HG03575 (cell line): ENCODE measurements around the gene TRAM2.

Experiments
- ATAC-seq: cut with Tn5 transposase; IDR thresholded peaks from one replicate; pipeline ENCODE4 v1.9.1; 2021; ENCODE audit not compliant: unreplicated experiment, insufficient number of reproducible peaks, low FRiP score; ENCODE audit errors: extremely low read depth

The TRAM2 gene

DNA sequence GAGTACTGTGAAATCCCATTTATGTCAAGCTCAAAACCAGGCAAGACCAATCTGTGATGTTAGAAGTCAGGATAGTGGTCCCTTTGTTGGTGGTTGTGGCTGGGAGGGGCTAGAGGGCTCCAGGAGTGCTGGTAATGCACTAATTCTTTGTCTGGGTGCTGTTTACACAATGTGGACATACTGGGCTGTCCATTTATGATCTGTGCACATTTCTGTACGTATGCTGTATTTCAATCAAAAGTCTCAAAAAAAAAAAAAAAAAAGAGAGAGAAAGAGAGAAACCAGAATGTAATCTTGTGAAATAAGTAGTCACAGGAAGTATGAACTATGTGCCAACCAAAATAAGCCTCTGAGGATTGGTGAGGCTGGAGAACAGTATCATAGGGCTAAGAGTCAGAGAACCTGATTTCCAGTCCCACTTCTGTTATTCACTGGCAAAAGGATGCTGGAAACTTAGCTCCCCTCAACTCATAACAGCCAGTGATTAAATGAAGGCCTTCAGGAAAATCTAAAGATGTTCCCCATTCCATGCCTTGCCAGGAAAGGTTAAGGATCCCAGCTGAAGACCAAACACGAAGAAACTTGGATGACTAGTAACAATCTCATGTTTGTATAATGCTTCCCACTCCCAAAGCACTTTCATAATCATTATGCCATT is 19.6 kb upstream of the TRAM2 start:
- no peak for ATAC-seq

DNA sequence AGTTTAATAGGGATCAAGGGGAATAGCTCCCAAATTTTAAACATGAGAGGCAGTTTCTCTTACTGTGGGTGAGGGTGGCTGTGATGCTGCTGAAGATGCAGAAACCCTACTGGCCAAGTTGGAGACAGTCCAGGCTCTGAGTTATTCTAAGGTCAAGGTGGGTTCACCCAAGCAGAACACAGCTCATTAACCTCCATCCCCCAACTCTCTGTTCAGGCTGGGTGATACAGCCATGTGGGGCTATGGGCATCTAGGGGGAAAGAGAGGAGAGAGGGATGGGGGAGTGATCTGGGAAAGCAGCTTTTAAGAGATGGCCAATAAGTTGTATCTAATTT is 18.9 kb upstream of the TRAM2 start:
- peak; percentile 47 for ATAC-seq

DNA sequence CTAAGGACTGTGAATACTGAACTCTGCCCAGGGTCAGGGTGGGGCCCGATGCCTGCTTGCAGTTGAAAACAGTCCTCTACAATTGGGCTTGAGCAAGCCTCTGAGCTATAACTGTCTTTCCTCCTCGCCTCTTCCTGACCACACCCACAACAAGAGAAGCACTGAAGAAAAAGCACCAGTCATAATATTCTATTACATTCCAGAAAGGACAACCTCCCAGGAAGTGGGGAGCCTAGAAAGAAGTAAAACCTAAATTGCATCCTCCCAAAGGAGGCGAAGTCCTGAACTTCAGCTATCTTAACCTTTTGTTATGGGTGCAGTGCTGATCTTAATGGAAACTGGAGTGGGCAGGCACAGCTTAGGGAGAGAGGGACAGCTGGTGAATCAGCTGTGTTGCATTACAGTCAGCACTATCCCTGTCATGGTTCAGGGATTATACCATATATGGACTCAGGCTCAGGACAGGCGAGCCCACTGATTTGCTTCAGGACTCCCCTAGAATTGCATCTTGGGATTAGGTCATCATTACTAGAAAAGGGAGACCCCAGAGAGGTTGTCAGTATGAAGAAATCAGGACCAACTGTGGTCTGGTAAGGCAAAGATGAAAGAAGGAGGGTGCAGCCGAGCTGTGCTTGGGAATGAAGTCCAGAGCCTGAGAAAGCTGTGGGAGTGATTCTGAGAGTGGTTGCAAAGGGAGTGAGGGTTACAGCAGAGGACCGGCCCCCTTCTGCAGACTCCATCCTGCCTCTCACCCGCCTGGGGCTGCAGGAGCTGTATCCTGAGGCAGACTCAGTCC is 18.3 kb upstream of the TRAM2 start:
- peak; percentile 60 for ATAC-seq

DNA sequence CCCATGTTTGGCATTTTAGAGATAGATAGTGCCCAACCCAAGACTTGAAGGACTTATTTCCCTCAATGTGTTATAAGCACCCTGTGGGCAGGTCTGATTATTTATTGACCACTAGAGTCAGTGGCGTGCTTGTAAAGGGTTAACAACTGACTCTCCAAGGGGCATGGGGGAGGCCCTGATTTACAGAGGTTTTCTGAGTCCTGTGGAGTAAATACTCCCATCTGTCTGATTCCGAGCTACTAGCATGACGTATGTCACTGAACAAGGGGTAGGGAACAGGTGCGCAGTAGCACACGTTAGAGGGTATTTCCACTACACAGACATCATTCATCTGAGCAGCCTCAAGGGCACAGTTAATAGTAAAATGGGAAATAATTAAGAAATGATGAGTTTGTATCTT is 17.4 kb upstream of the TRAM2 start:
- no peak for ATAC-seq

DNA sequence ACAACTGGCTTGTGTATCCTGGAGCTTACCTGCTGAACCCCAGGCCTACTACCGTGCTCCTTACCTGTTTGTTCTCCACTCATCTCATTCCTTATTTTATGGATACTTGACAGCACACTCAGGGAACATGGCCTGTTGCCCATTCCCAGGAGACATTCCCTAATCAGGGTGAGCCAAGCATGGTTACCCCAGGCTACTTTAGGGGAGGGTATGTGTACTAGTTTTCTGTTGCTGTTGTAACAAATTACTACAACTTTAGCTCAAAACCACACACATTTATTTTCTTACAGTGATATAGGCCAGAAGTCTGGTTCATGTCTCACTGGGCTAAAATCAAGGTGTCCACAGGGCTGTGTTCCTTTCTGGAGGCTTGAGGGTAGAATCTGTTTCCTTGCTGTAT is 15.0 kb upstream of the TRAM2 start:
- no peak for ATAC-seq

DNA sequence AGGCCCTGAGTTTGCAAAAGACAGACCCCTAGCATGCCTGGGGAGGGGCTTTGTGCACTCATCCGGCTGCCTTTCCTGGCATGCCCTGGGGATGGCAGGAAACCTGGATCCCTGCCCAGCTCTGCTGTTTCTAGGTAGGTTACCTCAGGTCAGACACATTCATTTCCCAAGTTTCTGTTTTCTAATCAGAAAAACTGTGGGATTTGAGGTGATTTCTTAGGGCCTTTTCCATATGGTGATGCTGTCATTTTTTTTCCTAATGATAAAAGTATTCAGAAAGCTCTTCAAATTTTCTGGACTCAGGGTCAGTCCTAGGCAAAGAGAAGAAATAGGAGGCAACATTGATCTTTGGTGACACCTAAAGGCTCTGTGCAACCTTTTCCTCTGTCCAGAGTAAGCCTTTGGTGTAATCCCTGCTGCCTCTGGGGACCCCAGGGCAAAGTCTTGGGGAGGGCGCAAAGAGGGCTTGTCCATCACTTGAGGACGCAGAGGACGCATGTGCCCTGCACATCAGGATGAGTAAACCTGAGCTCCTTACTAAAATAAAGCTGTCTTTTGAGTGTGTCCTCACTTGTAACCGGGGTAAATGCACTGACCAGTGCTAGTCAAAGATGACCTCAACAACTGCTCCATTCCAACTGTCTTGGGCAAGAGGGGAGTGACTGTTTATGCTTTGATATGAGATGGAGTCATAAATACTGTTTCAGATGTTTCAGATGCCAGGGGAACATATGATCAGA is 13.5 kb upstream of the TRAM2 start:
- ATAC-seq, result no peak

DNA sequence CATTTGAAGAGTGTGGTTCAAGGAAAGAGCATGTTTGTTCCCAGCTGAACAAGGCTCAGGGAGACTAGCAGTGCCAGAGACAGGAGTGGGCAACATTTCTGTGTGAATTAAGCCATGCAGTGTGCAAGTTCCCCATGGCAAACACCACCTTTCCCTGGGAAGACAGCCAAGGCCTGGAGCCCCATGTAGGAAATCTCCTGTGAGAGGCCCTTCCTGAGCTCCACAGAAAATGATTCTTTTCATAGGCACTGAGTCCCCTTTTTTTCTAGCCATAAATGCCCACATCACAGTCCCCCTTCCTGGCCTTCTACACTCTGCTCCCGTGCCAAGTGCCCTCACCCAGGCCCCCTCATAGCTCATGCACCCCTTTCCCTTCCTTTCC is 11.8 kb upstream of the TRAM2 start:
- ATAC-seq, result no peak

DNA sequence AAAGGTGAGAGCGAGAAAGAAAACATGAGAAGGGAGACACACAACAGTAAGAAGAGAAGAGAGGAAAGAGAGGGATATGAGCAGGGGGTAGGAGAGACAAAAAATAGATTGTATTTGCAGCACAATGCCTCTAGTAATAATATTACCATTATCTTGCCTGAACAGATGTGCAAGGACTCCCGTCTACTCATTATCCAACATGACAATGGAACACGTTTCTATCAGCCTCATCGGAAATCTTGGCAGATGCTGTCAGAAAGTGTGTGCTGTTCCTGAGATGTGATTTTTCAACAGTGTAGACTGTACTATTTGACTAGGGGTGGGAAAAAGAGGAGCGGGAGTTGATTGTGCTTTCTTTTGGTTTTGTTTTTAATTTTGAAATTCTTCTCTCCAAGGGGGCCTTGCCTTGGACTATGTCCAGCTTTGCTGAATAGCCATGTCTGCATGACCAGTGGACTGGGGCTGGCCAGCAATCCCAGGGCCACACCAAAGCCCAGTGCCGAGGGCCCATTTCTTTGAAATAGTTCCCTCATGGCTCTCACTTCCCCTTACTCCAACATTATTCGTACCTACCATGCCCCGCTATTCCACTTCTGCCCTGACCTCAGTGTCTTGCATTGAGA is 11.3 kb upstream of the TRAM2 start:
- ATAC-seq, result no peak

DNA sequence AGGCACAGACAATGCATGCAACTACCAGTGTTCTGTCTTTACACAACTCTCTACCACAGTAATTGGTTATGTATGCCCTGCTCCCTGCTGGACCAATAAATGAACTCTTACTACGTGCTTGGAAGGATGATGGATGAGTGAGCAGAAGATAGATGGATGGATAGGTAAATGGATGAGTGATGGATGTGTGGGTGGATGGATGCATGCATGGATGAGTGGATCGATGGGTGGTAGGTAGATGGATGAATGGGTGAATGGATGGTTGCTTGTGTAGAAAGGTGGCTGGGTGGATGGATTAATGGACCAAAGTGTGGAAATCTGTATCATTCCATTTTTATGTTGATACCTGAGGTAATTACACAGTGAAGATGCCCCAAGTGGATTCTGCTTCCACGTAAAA is 10.1 kb upstream of the TRAM2 start:
- ATAC-seq, result no peak

DNA sequence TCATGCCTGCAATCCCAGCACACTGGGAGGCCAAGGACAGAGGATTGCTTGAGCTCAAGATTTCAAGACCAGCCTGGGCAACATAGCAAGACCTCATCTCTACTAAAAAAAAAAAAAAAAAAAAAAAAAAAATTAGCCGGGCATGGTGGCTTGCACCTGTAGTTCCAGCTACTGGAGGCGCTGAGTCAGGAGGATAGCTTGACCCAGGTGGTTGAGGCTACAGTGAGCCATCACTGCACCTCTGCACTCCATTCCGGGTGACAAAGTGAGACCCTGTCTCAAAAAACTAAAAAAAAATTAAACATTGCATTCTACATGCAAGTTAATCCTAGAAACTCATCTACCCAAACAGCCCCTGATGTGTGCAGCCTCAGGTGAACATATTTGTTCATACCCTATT is 7.3 kb upstream of the TRAM2 start:
- ATAC-seq, result no peak

DNA sequence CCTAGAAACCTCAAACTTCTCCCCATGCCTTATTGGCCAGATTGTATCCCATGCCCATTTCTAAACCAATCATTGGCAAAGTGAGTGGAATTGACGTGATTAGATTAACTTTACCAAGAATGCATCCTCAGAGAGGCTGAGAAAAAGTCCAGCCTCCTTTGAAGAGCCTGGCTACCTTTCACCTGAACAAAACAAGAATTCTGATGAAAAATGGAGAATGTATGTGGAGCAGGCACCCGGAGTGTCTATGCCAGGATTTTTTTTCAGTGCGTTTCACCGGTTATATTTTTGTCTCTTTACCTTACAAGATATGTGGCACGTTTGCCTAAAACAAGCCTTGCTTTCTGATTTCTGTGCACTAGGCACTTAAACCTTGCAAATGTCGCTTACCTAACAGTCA is 6.1 kb upstream of the TRAM2 start:
- ATAC-seq, result no peak

DNA sequence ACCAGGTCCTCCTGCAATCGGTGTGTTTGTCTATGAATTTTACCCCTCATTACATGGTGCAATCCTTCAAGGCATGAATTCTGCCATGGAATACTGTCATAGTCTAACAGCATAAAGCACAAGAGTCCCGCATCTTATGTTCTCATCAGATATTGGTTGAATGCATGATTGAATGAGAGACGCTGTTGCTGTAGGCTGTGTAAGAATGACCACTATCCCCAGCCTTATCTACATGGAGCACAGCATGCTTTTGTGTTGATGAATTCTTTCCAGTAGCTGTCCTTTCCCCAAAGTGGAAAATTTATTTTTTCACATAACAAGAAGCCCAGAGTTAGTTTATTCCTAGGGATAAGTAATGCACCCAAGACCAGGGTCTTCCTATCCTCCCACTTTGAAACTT is 5.6 kb upstream of the TRAM2 start:
- no peak for ATAC-seq

DNA sequence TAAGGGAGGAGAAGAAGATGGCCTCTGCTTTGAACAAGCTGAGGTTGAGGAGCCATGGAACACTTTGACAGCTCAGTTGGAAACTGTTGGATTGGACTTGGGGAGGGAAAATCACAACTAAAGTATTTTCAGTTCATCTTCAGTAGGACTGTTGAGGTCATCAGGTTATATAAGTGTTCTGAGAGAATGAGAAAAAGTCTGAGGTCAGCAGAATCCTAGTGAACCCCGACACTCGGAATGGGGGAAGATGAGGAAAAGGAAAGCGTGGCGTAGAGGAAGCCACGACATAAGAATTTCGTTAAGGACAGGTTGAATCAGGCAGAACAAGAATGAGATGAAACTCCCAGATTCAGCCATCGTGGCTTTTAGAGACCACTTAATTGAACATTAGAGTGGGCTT is 4.0 kb upstream of the TRAM2 start:
- no peak for ATAC-seq

DNA sequence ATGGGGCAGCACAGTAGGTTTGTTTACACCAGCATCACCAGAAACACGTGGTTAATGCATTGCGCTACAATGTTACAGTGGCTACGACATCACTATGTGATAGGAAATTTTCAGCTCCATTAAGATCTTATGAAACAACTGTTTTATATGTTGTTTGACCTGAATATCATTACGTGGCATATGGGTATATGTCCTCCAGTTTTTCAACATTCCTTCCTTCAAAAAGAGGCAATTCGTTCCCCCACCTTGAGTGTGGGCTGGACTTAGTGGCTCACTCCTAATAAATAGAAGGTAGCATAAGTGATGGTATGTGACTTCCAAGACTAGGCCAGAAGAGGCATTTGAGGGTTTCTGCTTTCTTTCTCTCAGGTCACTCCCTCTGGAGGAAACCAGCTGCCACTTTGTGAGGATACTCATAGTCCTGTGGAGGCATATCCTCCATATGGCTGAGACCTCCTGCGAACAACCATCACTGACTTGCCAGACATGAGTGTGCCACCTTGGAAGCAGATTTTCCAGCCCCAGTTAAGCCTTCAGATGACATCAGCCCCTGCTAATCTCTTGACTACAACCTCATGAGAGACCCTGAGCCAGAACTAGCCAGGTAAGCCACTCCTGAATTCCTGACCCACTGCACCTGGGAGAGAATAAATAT is 2.3 kb upstream of the TRAM2 start:
- no peak for ATAC-seq

DNA sequence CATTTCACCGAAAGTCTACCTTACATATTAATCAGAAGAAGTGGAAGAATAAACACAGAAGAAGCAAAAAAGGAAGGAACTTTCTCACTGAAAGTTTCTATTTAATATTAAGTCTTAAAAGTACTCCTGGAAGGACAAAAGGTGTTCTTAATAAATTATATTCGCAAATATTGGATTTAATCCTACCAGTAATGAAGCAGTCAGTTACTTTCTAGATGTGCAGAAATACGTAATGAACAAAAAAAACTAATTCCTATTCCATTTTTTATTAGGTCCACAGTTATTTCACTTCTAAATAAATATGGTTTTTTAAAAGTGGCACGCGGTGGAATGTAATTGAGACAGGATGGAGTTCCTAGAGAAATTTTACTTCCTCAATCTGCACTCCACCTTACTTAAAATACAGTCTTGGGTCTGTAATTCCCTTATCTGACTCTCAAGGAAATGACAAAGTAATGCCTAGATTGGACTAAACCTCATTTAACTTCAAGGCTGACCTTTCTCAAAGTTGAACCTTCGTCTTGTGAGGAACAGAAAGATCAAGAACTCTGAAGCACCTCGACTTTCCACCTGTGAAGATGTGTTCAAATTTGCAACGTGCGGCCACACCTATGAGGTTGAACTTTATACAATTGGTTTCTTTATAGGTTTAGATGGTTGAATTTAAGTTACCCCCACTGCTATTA is 1.1 kb upstream of the TRAM2 start:
- no peak for ATAC-seq

DNA sequence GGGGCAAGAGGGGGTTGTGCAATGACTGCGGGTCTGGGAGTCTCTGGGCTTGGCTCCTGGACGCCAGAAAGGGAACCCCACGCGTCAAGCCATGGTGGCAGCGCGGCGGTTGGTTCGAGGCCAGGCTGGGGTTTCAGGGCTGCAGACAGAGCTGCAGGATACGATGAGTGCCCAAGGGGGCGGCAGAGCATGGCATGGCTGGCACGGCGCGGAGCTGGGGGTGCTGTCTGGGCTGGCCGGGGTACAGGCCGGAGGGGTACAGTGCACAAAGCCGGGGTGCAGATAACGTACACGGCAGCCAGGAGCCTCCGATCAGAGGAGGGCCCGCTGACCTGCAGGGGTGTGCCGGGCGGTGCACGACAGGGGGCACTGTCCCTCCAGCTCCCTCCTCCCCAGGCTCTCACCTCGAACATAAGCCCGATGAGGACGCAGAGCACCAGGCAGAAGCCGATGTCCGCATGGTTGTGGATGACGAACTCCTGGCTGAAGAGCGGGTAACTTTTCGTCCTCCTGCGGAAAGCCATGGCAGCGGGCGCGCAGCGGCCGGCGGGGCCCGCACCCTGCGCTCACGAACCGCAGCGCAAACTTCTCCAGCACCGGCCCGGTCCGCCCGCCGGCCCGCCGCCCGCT is 353 bp downstream of the TRAM2 start:
- peak; percentile 35 for ATAC-seq

DNA sequence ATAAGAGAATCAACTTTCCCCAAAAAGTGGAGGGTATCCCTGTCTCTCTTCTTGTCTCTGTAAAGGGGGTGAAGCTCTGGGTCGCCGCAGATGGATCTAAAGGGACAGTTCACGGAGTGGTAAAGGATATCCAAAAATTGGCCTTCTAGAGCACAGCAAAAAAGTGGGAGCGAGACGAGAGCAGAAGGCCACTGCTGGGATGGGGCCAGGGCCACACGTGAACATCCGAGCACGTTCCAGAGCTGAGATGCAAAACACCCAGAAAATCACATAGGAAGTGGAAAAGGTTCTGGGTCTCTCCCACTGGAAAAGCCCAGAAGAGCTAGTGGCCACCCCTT is 837 bp downstream of the TRAM2 start:
- no peak for ATAC-seq

DNA sequence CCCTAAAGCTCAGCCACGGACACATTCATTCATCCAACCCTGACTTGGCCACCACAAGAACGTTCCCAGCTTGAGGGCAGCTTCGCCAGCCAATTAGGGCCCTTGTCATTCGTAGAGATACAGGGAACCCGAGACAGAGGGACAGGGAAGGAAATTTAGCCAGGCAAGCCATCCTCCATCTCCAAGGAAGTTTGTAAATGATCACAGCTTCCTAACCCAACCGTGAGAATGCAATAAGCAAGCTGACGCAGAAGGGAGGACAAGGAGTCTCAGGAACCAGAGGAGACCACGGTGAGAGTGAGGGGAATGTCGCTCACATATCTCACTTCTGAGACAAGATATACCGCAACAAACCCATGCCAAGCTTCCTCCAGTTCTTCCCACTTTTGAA is 1.4 kb downstream of the TRAM2 start:
- ATAC-seq, result no peak
